ENCODE measurements around the gene PLCD1.
"Not testable (repeated sequence)": the region's sequence is repeated elsewhere in the genome, so short reads cannot be mapped to it uniquely, and the experiment has no call there.

The PLCD1 gene

GRCh38 chr3:38054499-38055001 is 25.1 kb upstream of the PLCD1 start:
- H3K27ac ChIP-seq = no peak overlapping the region
- no peak for TF ChIP-seq ZFX (IDR thresholded peaks at IDR 0.05; ENCODE audit: borderline replicate concordance)
- no peak for TF ChIP-seq CTCF (IDR thresholded peaks at IDR 0.05)

GRCh38 chr3:38053813-38054498 is 24.5 kb upstream of the PLCD1 start:
- H3K27ac ChIP-seq = not testable (repeated sequence)

- not testable (repeated sequence) for H3K27ac ChIP-seq
These were observed 23.8 kb upstream of the PLCD1 start for GRCh38 chr3:38053286-38053685.

GRCh38 chr3:38051131-38051530 is 21.7 kb upstream of the PLCD1 start:
- no peak for TF ChIP-seq CTCF (IDR thresholded peaks at IDR 0.05)
- no peak for TF ChIP-seq ZFX (IDR thresholded peaks at IDR 0.05; ENCODE audit: borderline replicate concordance)
- H3K27ac ChIP-seq = no peak overlapping the region

GRCh38 chr3:38049358-38050126 is 20.1 kb upstream of the PLCD1 start:
- TF ChIP-seq CTCF (IDR thresholded peaks at IDR 0.05) (no peak), ZFX (IDR thresholded peaks at IDR 0.05; ENCODE audit: borderline replicate concordance) (no peak)
- no peak overlapping the region for H3K27ac ChIP-seq

- no peak overlapping the region for H3K27ac ChIP-seq
- TF ChIP-seq ZFX (IDR thresholded peaks at IDR 0.05; ENCODE audit: borderline replicate concordance) = no peak
- TF ChIP-seq CTCF (IDR thresholded peaks at IDR 0.05) = no peak
These were observed 18.5 kb upstream of the PLCD1 start for GRCh38 chr3:38047896-38048295.

- TF ChIP-seq ZFX (IDR thresholded peaks at IDR 0.05; ENCODE audit: borderline replicate concordance) = no peak
- H3K27ac ChIP-seq = no peak overlapping the region
These were observed 17.4 kb upstream of the PLCD1 start for GRCh38 chr3:38046821-38047220.

GRCh38 chr3:38046027-38046426 is 16.6 kb upstream of the PLCD1 start:
- TF ChIP-seq ZFX (IDR thresholded peaks at IDR 0.05; ENCODE audit: borderline replicate concordance) (no peak), CTCF (IDR thresholded peaks at IDR 0.05) (no peak)
- no peak overlapping the region for H3K27ac ChIP-seq

GRCh38 chr3:38043486-38043885 is 14.0 kb upstream of the PLCD1 start:
- TF ChIP-seq CTCF (IDR thresholded peaks at IDR 0.05) = no peak
- no peak for TF ChIP-seq ZFX (IDR thresholded peaks at IDR 0.05; ENCODE audit: borderline replicate concordance)
- no peak overlapping the region for H3K27ac ChIP-seq
